ENCODE measurements around the gene VPREB1. TPM values are rescaled to one million over a fixed set of nuclear protein-coding genes. Genes with fewer than 3 reads are reported as not detected.

Gene VPREB1
- total RNA-seq, 2 donors from 2014 or later = not detected

DNA sequence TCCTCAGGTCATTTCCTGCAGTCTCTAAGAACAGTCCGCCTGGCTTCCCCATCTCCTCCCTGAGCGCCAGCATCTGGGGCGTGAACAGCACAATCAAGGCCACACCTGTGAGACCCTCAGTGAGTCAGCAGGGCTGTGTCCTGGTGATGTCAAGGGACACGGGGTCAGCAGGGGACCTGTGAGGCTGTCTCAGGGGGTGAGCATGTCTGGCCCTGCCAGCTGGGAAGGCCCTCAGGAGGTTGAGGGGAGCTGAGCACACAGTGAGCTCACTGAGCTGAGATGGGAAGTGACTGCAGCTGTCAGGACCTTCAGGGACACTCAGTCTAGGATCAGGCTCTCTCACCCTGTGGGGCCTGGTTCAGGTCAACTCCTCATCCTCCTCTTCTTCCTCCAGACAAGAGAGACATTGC is 46.6 kb upstream of the VPREB1 start:
- DNase-seq (ENCODE audit: low spot score) = no peak
- TF ChIP-seq, protein P1, sequence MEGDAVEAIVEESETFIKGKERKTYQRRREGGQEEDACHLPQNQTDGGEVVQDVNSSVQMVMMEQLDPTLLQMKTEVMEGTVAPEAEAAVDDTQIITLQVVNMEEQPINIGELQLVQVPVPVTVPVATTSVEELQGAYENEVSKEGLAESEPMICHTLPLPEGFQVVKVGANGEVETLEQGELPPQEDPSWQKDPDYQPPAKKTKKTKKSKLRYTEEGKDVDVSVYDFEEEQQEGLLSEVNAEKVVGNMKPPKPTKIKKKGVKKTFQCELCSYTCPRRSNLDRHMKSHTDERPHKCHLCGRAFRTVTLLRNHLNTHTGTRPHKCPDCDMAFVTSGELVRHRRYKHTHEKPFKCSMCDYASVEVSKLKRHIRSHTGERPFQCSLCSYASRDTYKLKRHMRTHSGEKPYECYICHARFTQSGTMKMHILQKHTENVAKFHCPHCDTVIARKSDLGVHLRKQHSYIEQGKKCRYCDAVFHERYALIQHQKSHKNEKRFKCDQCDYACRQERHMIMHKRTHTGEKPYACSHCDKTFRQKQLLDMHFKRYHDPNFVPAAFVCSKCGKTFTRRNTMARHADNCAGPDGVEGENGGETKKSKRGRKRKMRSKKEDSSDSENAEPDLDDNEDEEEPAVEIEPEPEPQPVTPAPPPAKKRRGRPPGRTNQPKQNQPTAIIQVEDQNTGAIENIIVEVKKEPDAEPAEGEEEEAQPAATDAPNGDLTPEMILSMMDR (IDR thresholded peaks at IDR 0.05) = no peak
- H3K36me3 ChIP-seq = no peaks in the 10 kb centered on the region
- H3K4me1 ChIP-seq = no peaks in the 10 kb centered on the region
- peaks cover 0 to 4% of the 10 kb centered on the region in 2 donors for H3K27me3 ChIP-seq
- no peak overlapping the region for H3K4me3 ChIP-seq
- no peak overlapping the region for H3K27ac ChIP-seq
- H3K9me3 ChIP-seq = no peaks in the 10 kb centered on the region

DNA sequence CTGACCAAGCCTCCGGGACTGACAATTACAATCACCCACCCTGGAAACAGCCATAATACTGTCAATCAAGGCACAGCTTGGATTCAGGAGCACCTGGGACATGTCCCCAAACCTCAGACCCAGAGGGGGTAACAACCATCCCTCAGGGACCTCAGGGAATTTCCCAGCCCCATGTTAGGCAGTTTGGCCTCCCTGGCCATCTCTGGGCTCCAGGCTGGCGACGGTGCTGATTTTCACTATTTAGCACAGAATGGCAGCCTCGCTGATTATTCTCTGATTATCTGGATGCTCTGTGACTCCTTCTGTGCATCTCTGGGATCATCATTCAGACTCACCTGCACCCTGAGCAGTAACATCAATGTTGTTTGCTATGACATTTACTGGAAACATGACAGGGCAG is 45.8 kb upstream of the VPREB1 start:
- H3K27me3 ChIP-seq = peaks cover 0 to 4% of the 10 kb centered on the region in 2 donors
- TF ChIP-seq, protein P1 (IDR thresholded peaks at IDR 0.05) = no peak

DNA sequence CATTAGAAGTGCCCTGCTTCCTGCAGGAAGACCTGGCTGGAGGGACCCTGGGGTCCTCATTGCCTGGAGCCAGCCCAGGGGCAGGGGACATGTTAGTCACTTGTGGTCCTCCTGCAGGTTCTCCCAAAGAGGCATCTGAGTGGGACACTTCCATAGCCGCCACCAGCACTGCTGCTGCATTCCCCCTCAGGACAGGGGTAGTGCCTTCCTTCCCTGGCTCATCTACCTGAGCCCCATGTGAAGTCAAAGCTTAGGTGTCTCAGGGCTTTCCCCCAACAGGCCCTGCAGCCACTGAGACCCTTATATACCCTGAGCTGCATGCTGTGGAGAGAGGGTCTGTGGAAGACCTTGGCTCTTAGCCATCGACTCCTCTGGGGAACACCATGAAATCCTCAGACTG is 45.0 kb upstream of the VPREB1 start:
- H3K27me3 ChIP-seq = peaks cover 0 to 4% of the 10 kb centered on the region in 2 donors
- no peak overlapping the region for H3K4me3 ChIP-seq
- TF ChIP-seq, protein P1 (IDR thresholded peaks at IDR 0.05) = no peak
- no peaks in the 10 kb centered on the region for H3K36me3 ChIP-seq
- H3K27ac ChIP-seq = no peak overlapping the region
- H3K4me1 ChIP-seq = no peaks in the 10 kb centered on the region
- H3K9me3 ChIP-seq = no peaks in the 10 kb centered on the region
- no peak for DNase-seq (ENCODE audit: low spot score)

More for the DNA sequence above, 45.8 kb upstream of the VPREB1 start:
- Histone ChIP-seq H3K36me3 (no peaks in the 10 kb centered on the region), H3K4me3 (no peak overlapping the region), H3K4me1 (no peaks in the 10 kb centered on the region), H3K9me3 (no peaks in the 10 kb centered on the region), H3K27ac (no peak overlapping the region)
- no peak for DNase-seq (ENCODE audit: low spot score)

DNA sequence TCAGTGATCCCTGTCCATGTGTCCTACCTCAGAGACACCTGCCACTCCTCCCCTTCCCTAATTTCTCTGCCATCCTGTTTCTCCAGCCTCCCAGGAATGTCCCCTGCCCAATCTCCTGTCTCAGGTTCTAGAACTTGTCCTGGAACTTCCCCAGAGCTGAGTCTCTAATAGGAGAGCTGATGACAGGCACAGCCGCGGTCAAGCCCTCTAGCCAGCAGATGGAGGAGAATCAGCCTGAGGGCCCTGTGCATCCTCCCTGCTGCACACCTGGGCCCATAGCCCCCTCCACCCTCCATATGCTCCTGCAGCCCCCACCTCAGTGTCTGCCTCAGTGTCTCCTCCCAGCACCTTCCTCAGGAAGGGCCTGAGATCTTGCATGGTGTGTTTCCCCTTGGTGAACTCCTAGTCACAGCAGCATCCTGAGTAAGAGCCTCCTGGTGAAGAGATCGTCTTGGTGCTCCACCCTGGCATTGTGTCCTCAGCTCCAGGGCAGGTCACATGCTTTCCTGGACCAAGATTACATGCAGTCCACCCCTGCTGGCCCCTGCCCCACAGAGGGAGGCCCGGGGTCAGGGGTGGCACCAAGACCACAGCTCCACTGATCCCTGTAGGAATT is 43.9 kb upstream of the VPREB1 start:
- no peak for DNase-seq (ENCODE audit: low spot score)
- H3K9me3 ChIP-seq = no peaks in the 10 kb centered on the region
- H3K4me1 ChIP-seq = no peaks in the 10 kb centered on the region
- H3K27me3 ChIP-seq = peaks cover 0 to 4% of the 10 kb centered on the region in 2 donors
- TF ChIP-seq, protein P1 (IDR thresholded peaks at IDR 0.05) = no peak
- H3K36me3 ChIP-seq = no peaks in the 10 kb centered on the region
- no peak overlapping the region for H3K27ac ChIP-seq
- no peak overlapping the region for H3K4me3 ChIP-seq

DNA sequence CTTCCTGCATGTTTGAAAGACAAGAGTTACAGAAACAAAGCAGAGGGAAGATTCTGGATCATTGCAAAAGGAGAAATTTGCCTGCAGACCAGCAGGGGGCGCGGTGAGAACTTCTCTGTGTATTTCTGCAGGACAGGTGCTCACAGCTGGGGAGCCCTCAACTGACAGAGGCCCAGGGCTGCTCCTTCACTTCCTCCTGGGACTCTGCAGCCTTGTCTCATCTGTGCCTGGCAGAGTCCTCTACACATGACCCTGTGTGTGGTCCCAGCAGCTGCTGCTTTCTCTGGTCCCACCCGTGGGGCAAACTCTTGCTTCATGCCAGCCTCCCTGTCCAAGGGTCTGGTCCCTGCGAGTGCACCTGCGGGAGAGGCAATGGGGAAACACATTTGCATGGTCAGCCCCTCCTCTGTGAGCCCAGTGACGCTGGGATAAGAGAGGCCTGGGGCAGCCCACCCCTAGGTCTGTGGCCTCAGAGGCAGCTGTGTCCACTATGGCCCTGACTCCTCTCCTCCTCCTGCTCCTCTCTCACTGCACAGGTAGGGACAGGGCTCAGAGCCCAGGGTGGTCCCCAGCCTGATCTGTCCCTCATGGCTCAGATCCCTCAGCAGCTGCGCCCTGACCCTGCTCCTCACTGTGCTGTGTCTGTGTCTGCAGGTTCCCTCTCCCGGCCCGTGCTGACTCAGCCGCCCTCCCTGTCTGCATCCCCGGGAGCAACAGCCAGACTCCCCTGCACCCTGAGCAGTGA is 43.2 kb upstream of the VPREB1 start:
- TF ChIP-seq, protein P1 (IDR thresholded peaks at IDR 0.05) = peak; percentile 29 to 60
- Histone ChIP-seq H3K27ac (no peak overlapping the region), H3K27me3 (peaks cover 0 to 4% of the 10 kb centered on the region in 2 donors), H3K36me3 (no peaks in the 10 kb centered on the region), H3K4me1 (no peaks in the 10 kb centered on the region), H3K4me3 (no peak overlapping the region), H3K9me3 (no peaks in the 10 kb centered on the region)
- DNase-seq (ENCODE audit: low spot score) = no peak

Measured in right atrium auricular region (tissue), 2 donors.